ENCODE data around the gene SMIM11.
"Not testable (repeated sequence)": the region's sequence is repeated elsewhere in the genome, so short reads cannot be mapped to it uniquely, and the experiment has no call there.

Gene SMIM11, protein sequence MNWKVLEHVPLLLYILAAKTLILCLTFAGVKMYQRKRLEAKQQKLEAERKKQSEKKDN

DNA sequence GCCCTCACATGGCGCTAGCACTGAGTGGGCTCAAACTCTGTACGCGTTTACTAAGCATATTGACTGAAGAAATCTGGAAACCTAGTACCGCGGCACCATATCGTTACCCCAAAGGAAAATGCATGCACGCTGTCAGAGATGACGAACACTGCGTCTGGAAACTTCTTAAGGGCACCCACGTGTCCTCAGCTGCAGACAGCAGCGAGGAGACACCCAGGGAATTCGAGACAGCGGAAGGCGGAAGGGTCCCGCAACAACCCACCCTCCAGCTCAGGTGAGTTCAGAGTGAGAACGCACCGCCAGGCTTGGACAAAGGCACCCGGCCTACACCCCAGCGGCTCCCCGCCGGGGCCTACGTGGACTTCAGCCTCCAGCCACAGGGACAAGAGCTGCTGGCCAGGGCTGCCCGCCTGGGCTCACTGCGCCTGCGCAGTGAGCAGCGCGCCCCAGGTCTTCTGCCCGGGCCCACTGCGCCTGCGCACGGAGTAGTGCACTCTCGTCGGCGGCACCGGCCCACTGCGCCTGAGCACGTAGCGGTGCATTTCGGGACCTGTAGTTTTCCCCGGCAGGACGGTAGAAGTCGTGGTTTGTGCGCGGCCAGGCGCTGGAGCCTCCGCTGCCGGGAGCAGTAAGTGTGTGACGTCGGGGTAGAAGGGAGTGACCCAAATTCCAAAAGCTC lies at the start of gene SMIM11:
Gene SMIM11, plus strand, starts transcription at position 568 of the 679 bp plus-strand sequence. CDS start 3,998 bp downstream, outside the sequence.
- not testable (repeated sequence) for DNase-seq (ENCODE audit: low read depth)

DNA sequence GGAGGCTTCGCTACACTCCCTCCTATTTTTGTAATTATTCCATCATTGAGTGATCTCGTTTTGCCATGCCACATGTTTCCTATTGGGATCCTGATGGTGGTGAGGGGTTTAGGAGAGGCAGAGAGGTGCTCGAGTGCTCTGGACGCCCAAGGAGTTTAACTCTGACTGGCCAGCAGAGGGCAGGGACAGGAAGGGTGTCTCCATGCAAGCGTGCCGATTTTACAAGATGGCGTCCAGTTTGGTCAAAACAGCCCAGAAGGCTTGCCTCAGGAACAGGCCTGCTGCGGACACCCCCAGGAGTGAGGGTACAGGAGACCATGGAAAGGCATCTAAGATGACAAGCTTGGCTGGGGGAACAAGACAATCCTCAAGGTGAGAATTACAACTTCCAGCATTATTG lies 45.3 kb upstream of the SMIM11 start:
- DNase-seq (ENCODE audit: low read depth): no peak

DNA sequence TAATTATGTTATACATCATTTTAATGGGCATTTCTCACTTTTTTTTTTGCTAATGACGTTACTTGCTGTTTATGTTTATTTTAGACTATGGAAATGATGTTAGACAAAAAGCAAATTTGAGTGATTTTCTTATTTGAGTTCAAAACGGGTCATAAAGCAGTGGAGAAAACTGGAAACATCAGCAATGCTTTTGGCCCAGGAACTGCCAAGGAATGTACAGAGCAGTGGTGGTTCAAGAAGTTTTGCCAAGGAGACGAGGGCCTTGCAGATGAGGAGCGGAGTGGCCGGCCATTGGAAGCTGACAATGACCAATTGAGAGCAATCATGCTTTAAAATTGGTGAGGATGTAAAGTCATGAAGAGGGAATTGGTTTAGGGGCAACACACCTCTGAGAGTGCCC lies 43.6 kb upstream of the SMIM11 start:
- no peak for DNase-seq (ENCODE audit: low read depth)

DNA sequence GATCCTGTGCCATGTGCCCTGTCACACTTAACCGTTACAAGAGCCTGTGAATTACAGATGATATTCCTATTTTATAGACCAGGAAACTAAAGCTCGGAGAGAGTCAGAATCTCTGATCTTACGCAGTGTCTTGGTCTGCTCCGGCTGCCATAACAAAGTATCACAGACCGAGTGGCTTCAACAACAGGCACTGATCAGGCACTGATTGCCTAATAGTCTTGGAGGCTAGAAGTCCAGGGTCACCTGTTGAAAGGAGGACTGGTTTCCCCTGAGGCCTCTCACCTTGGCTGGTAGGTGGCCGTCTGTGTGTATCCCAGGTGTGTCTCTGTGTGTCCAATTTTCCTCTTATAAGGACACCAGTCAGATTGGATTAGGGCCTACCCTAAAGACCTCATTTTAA lies 43.0 kb upstream of the SMIM11 start:
- no peak for DNase-seq (ENCODE audit: low read depth)

DNA sequence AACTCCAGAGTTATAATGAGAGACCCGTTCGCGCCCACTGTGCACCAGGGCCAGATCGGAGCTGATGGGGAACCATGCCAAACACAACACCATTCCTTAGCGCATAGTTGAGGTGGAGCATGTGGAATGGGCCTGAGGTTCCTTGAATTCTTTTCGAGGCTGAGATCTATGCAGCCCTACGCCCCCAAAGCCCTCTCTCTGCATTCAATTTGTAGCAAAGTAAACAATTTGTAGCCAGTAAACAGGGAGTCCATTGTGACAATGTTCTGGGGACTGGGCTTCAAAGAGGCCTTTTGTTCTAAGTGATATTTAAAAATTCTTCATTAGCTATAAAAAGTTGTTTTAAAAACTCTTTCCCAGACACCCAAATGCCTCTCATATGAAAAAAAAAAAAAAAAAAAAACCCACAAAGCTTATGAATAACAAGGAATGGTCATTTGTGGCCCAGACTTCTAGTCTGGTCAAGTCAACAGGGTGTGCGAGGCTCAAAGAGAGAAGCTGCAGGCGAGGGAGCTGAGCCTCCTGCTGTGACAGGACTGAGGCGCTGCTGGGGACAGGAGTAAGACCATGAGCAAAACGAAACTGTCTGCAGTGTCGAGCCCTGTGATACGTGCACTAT lies 42.1 kb upstream of the SMIM11 start:
- DNase-seq (ENCODE audit: low read depth): peak; percentile 60

DNA sequence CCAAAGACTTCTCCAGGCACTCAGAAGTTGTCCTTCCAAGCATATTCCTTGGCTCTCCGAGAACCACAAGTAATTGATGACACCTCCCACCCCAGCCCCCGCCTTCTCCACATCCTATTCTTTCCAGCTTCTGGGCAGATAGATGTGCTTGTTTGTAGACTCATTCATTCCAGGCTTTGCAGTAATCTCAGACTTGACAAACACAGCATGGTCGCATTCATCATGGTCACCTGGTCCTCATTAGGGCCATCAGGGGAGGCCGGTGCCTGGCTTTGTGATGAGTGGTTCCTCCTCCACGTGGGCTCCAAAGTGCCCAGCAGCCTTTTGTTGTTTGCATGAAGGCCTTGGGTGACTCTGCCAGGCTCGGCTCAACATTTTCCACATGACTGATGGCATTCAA lies 40.0 kb upstream of the SMIM11 start:
- no peak for DNase-seq (ENCODE audit: low read depth)

DNA sequence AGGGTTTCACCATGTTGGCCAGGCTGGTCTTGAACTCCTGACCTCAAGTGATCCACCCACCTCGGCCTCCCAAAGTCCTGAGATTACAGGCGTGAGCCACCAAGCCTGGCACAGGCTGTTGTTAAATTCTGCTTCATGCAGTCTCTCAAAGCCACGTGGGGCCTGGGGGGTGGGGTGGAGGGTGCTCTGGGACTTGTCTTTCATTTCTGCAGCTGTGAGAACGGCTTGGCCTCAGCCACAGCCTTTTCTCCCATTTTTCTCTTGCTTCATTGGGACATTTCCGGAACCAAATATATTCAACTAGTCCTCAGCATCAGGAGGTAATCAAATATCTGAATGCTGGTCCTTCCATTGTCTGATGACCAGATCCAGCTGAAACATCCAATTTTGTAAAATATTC lies 39.1 kb upstream of the SMIM11 start:
- no peak for DNase-seq (ENCODE audit: low read depth)

DNA sequence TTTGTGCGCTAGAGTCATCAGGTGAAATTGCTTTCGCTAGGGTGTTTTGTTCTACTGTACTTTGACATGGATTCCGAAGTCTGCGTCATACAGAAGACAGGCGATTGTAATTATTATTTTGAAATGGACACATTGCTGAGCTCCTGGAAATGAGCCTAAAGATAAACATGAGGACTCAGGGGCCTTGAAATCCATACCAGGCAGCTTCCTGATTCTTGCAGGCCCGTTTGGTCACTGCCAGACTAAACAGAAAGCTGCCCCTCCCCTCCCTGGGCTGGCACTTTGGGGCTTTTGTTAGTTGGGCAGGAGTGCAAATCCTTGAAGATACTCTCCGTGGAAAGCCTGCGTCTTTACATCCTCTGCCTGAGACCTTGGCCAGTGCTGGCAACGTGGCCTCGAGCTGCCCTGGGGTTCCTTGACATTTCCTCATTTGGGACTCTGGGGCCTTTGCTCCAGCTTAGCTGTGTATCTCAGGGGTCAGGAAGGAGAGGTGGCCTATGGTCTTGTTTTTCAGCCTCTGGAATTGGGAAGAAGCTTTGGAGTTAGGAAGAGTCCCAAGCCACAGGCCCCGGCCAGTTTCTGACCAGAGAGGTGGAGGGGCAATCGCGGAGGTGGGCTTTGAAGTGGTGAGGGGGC lies 38.4 kb upstream of the SMIM11 start:
- peak; percentile 38 for DNase-seq (ENCODE audit: low read depth)

DNA sequence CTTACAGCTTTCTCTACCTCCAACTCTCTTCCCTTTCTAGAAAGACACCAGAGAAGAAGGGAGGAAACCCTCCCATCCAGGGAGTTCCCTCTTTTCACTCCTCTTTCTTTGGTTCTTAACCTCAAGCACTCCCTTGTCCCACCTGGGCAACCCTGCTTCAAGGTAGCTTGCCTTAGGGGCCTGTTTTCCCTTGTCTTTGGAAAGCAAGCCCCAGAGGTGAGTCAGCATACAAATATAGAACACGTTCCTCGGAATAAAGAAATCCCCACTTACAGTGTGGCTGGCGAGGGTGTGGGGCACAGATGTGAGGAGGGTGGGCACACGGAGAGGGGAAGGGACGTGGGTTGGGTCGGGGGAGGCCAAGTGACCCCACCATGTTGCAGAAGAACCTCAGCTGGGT lies 37.6 kb upstream of the SMIM11 start:
- no peak for DNase-seq (ENCODE audit: low read depth)

DNA sequence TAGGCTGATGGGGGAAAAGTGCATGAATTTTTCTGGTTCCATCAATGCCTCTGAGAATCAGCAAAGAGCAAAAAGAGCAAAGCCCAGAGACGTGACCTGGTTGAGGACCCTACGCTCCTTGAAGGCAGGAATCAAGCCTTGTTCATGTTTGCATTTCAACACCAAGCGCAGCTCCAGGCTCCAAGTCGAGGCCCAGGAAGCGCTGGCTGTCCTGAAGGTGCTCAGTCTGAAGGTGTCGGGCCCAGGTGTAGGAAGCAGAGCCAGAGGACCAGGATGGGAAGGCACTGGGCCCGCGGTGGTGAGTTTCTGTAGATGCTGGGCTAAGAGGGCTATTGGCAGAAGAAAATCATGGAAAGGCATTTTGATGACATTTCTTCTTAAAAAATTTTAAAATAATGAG lies 37.1 kb upstream of the SMIM11 start:
- DNase-seq (ENCODE audit: low read depth): no peak

DNA sequence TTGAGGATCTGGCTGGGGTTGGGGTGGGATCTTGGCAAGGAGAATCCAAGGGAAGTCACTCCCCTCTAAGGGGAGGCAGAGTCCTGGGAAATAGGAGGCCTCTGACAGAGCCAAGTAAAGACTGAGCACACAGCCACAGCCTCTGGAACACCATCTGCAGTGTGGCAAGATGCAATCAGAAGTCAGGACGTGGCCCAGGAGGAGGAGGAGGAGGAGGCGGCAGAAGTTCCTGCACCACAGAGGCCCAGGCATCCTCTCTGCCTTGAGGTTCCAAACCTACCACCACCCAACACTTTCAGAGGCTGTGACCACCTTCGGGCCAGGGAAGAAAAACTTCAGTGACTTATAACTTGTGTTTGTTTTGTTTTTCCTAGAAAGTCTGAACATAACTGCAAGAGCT lies 35.2 kb upstream of the SMIM11 start:
- no peak for DNase-seq (ENCODE audit: low read depth)

DNA sequence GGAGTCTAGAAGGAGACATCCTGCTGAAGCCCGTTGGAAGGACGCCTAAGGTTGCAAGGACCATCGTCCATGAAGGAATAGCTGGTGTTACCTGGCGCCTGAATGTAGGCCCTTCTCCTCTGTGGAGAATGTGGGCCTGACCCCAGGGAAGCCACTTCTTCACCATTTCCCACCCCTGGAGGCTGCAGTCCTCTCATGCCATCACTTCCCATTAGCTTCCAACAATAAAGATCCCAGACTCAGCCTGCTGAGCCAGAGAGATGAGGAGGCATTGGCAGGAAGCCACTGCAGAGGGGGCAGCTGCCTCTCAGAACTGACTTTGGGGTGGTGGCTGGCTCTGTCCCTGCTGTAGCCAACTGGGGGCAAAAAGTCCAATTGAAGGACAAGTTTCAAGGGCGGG lies 32.8 kb upstream of the SMIM11 start:
- no peak for DNase-seq (ENCODE audit: low read depth)

DNA sequence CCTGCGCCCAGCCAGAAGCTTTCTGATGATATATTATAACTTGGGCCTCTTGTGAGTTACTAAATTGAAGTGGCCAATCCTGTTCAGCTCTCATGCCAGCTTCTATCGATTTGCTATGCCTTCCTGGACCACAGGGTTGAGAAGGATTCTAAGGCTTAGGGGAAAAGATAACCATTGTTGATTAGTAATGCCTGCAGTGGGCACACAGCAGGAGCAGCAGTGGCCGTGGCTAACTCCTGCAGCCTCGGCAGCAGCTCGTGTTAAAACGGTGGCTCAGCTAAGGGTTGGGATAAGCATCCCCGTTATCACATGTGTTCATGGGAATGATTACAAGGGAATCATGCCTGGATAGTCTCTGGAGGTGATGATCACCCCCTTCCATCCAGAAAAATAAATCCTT lies 32.0 kb upstream of the SMIM11 start:
- DNase-seq (ENCODE audit: low read depth): no peak

DNA sequence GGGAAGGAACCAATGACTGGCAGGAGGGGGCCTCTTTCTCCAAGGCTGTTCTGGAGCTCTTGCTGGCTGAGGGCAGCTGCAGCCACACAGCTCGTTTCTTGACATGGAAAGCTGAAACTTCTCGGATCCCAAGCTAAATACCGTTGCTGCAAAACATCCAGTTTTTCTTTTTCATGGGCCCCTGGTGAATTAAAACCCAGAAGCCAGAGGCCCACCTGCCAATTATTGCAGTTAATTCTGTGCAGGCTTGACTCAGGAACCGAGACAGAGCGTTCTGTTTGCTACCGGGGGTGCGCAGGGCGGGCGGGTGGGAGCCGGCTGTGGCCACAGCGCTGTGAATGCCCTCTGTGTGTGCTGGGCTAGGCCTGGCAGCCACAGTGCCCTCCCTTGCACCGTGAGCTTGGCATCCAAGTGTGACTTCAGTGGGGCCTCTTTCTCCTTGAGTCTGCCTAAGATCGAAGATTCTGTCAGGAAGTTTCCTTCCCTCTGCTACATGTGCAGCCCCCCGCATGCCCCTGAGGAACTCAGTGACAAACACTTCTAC lies 31.4 kb upstream of the SMIM11 start:
- no peak for DNase-seq (ENCODE audit: low read depth)

DNA sequence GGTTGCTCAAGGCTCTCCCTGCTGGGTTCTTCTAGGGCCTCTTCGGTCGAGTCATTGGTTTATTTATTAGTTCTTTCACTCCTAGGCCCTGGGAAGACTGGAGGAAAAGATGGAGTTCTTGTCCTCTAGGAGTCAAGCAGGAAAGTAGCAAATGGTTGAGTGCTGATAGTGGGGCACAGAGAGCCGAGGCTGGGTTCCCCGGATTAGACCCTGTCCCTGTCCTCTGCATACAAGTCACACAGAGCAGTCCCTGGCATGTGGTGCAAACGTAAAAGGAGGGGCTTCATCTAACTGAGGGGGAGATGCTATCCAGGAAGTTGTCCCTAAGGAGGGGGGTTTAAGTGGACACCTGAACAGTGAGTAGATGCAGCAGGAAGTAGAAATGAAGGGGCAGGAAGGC lies 30.7 kb upstream of the SMIM11 start:
- no peak for DNase-seq (ENCODE audit: low read depth)

DNA sequence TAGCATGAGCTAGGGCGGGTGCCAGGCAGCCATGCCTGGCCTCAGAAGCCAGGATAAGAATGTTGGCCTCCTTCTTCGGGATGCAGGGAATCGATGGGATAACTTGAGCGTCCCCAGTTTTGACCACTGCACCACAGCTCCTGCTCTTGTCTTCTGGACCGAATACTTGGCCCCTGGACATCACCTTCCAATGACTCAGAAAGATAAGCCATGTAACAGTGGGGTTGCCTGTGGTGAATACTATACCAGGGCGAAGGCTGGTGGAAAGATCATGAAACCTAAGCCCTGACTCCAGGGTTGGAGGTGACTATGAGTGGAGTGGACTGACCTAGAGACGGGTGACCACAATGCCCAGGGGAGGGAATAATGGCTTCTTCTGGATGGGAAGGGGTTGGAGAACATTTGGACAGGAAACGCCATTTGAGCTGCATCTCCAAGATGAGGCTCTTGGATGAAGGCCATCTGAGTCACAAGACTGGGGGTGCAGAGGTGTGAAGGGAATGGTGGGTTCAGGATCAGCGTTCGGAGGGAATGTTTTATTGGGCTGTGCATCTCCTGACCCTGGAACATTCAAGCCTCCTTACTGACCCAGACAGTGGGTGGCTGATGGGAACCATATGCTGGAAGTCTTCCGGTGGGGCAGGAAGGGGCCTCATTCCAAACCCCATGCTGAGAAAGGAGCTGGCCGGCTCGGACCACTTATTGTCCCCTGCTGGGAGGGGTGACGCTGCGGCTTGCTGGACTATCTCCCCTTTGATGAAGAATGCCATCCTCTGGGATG lies 30.0 kb upstream of the SMIM11 start:
- DNase-seq (ENCODE audit: low read depth): no peak

DNA sequence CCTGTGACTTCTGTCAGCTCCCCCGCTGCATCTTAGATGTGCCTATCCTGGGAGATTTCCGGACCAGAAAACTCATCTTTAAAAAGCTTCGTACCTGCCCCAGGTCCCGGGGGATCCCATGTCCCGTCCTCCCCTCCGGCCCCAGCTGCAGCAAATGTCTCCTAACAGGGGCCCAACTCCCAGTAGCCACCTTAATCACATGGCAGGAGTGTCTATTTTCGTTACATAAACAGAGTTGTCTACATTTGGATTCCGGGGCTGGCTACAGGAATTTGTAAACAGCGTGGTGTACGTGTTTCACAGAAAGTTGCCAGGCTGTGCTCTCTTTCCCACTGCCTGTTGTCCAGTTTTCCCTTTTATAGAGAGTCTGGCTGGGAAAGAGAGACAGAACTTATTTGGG lies 29.4 kb upstream of the SMIM11 start:
- DNase-seq (ENCODE audit: low read depth): no peak

DNA sequence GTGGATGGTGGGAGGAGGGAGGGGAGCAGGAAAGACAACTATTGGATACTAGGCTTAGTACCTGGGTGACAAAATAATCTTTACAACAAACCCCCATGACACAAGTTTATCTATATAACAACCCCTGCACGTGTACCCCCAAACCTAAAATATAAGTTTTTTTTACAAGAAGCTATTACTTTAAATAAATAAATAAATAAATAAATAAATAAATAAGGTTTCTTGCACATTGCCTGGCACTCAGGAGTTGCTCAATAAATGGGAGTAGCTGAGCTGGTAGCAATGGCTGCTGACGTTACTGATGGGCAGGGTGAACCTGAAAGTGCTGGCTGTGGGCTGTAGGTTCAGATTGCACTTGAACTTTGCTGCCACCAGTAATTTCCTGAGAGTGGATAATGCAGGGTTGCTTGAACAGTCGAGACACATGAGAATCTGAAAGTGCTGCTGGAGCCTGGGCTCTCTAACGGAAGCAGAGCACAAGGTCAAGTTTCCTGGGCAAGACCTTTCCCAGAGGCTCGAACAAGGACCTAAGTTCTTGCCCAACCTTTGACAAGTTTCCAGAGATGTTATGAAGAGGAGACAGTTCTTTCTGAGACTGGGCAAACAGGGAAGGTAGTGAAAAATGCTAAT lies 26.3 kb upstream of the SMIM11 start:
- DNase-seq (ENCODE audit: low read depth): no peak

DNA sequence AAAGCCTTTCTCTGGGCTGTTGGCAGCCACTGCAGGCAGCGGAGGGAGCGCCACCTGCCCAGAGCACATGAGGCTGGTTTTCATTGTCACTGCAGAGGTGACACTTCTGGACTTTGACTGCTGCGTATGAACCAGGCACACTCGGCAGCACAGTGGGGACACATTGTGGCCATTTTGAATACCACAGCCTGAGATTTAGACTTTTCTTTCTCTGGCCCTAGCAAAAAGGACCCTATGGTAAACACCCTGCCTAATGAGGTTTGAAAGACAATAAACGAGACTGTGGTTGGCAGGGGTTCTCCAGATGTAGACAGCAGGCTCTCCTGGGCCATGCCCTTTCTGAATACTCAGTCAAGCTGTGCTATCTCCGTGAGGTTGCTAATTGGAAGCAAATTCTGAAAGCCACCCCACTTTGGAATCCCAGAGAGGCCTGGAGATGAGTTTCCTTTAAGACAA lies 23.5 kb upstream of the SMIM11 start:
- DNase-seq (ENCODE audit: low read depth): no peak

DNA sequence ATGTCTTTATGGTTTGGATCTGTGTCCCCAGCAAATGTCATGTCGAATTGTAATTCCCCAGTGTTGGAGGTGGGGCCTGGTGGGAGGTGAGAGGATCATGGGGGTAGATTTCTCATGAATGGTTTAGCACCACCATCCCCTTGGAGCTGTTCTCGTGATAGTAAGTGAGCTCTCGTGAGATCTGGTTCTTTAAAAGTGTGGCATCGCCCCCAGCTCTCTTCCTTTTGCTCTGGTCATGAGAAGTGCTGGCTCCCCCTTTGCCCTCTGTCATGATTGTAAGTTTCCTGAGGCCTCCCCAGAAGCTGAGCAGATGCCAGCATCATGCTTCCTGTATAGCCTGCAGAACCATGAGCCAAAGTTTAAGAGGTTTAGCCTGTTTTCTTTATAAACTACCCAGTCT lies 22.8 kb upstream of the SMIM11 start:
- no peak for DNase-seq (ENCODE audit: low read depth)

DNA sequence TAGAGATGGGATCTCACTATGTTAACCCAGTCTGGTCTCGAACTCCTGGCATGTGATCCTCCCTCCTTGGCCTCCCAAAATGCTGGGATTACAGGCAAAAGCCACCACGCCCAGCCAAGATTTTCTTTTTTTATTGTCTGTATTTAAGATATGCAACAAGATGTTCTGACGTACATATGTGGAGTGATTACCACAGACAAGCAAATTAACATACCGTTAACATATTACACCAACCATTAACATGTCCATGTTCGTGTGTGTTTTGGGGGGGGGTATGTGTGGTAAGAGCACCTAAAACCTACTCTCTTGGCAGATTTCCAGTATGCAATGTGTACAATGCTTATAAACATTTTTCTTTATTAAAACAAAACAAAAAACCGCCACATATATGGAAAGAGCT lies 22.1 kb upstream of the SMIM11 start:
- DNase-seq (ENCODE audit: low read depth): no peak

DNA sequence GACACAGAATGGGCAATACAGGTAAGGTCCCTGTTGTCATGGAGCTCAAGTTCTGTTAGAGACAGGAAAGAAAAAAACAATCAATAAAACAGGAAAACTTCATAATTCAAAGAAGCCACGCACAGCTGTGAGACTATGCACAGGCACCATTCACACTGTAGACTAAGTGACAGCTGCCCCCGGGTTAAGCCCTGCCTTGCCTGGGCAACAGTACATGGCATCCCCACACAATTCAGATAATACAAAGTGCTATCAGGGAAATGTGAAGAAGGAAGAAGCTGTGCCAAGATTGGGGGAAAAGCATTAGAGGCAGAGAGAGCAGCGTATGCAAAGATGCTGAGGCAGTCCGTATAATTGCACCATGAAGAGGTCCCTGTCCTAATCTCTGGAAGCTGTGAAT lies 20.5 kb upstream of the SMIM11 start:
- no peak for DNase-seq (ENCODE audit: low read depth)
